IPS-20b (cell line): Measurements from ENCODE around the gene NAIF1.

Experiments used
- H3K27ac ChIP-seq: one replicate; pipeline ENCODE4 v1.5.1; 2013; ENCODE audit warnings: low read length
- H3K27me3 ChIP-seq: 2 replicates; pipeline ENCODE4 v1.6.1; 2013; ENCODE audit warnings: mild to moderate bottlenecking, low read length, inconsistent platforms; ENCODE audit not compliant: insufficient read depth
- H3K36me3 ChIP-seq: 2 replicates; pipeline ENCODE4 v1.6.1; 2013; ENCODE audit warnings: low read depth, mild to moderate bottlenecking, inconsistent platforms, low read length, moderate library complexity; ENCODE audit not compliant: insufficient read depth
- H3K4me1 ChIP-seq: 2 replicates; pipeline ENCODE4 v1.6.1; 2013; ENCODE audit warnings: mild to moderate bottlenecking, control low read depth, inconsistent platforms, low read length, moderate library complexity; ENCODE audit not compliant: insufficient read depth
- H3K4me3 ChIP-seq: 2 replicates; pipeline ENCODE4 v1.5.1; 2013; ENCODE audit warnings: mild to moderate bottlenecking, low read length, inconsistent platforms
- H3K9ac ChIP-seq: 2 replicates; pipeline ENCODE4 v1.6.1; 2013; ENCODE audit warnings: low read depth, mild to moderate bottlenecking, inconsistent platforms, low read length, moderate library complexity
- H3K9me3 ChIP-seq: 2 replicates; pipeline ENCODE4 v1.6.1; 2013; ENCODE audit warnings: mild to moderate bottlenecking, low read depth, low read length, inconsistent platforms; ENCODE audit not compliant: insufficient read depth

NAIF1 gene

DNA sequence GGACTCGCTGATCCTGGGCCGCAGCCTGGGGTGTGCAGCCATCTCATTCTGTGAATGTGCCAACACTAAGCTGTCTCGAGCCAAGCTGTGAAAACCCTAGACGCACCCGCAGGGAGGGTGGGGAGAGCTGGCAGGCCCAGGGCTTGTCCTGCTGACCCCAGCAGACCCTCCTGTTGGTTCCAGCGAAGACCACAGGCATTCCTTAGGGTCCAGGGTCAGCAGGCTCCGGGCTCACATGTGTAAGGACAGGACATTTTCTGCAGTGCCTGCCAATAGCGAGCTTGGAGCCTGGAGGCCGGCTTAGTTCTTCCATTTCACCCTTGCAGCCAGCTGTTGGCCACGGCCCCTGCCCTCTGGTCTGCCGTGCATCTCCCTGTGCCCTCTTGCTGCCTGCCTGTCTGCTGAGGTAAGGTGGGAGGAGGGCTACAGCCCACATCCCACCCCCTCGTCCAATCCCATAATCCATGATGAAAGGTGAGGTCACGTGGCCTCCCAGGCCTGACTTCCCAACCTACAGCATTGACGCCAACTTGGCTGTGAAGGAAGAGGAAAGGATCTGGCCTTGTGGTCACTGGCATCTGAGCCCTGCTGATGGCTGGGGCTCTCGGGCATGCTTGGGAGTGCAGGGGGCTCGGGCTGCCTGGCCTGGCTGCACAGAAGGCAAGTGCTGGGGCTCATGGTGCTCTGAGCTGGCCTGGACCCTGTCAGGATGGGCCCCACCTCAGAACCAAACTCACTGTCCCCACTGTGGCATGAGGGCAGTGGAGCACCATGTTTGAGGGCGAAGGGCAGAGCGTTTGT, 40.5 kb upstream of the NAIF1 start:
- Histone ChIP-seq H3K4me3 (no peak overlapping the region), H3K9me3 (no peaks in the 10 kb centered on the region), H3K4me1 (no peaks in the 10 kb centered on the region), H3K27ac (no peak overlapping the region), H3K36me3 (peaks cover 59% of the 10 kb centered on the region), H3K9ac (no peak overlapping the region), H3K27me3 (no peaks in the 10 kb centered on the region)

DNA sequence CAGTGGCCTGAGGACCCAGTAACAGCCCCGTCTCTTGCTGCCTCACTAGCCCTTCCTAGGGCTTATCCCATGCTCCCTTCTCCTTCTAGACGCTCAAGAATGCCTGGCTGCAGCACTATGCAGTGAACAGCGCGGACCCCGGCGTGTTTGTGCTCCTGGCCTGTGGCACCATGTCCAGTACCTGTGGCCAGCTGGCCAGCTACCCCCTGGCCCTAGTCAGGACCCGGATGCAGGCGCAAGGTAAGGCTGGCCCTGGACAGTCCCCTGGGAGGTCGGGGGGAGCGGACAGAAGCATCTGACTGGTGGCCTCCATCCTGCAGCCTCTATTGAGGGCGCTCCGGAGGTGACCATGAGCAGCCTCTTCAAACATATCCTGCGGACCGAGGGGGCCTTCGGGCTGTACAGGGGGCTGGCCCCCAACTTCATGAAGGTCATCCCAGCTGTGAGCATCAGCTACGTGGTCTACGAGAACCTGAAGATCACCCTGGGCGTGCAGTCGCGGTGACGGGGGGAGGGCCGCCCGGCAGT, 39.9 kb upstream of the NAIF1 start:
- H3K9me3 ChIP-seq, result no peaks in the 10 kb centered on the region
- H3K9ac ChIP-seq, result no peak overlapping the region
- no peaks in the 10 kb centered on the region for H3K4me1 ChIP-seq
- no peak overlapping the region for H3K27ac ChIP-seq
- no peak overlapping the region for H3K4me3 ChIP-seq
- H3K36me3 ChIP-seq, result peaks cover 66% of the 10 kb centered on the region
- H3K27me3 ChIP-seq, result no peaks in the 10 kb centered on the region

DNA sequence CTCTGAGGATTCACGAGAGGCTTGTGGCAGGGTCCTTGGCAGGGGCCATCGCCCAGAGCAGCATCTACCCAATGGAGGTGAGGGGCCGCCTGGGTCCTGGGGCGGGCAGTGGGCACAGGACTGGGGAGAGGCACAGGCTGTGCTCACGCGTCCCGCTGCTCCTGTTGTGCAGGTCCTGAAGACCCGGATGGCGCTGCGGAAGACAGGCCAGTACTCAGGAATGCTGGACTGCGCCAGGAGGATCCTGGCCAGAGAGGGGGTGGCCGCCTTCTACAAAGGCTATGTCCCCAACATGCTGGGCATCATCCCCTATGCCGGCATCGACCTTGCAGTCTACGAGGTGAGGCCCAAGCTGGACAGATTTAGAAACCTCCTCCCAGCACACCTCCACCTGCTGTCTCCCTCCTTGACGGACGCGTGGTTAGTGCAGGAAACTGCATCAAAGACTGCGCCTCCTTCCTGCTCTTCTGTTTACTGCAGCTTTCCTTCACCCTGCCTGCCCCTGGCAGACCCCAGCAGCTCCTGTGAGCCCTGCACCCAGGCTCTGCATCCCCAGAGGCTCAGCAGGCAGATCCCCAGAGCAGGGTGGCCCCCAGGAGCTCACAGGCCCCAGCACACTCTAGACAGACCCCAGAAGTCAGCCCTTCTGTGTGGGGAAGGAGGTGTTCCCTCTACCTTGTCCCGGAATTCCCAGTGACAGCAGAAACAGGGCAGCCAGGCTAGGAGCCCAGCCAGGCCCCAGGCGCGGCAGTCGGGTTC, 39.2 kb upstream of the NAIF1 start:
- H3K27me3 ChIP-seq, result no peaks in the 10 kb centered on the region
- no peak overlapping the region for H3K27ac ChIP-seq
- H3K4me3 ChIP-seq, result no peak overlapping the region
- H3K9me3 ChIP-seq, result no peaks in the 10 kb centered on the region
- H3K36me3 ChIP-seq, result peaks cover 72% of the 10 kb centered on the region
- H3K9ac ChIP-seq, result no peak overlapping the region
- H3K4me1 ChIP-seq, result no peaks in the 10 kb centered on the region

DNA sequence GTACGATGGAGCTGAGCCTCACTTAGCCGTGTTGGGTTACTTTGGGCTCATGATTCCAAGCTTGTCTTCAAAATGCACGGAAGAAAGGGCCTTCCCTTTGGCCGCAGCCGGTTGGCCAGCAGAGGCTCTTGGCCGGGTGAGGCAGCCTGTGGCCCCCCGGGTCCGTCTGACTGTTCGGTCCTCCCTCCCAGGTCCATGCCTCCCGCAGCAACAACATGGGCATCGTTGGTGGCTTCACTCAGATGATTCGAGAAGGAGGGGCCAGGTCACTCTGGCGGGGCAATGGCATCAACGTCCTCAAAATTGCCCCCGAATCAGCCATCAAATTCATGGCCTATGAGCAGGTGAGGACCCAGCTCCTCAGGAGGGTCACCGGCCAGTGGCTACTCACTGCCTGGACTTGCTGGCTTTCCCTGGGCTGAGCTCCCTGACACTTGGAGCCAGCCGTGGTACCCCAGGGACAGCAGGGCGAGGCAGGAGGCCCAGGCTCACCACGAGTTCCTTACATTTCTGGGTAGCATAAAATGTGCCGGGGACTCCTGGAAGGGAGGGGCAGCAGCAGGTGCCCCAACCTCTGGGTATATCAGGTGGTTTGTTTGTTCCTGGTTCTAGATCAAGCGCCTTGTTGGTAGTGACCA, 38.5 kb upstream of the NAIF1 start:
- H3K27me3 ChIP-seq, result no peaks in the 10 kb centered on the region
- no peak overlapping the region for H3K9ac ChIP-seq
- 0 out of 2 replicates have a peak, but pooled peaks cover 3% of the 10 kb centered on the region for H3K4me1 ChIP-seq
- no peaks in the 10 kb centered on the region for H3K9me3 ChIP-seq
- peaks cover 79% of the 10 kb centered on the region for H3K36me3 ChIP-seq
- no peak overlapping the region for H3K4me3 ChIP-seq
- no peak overlapping the region for H3K27ac ChIP-seq

DNA sequence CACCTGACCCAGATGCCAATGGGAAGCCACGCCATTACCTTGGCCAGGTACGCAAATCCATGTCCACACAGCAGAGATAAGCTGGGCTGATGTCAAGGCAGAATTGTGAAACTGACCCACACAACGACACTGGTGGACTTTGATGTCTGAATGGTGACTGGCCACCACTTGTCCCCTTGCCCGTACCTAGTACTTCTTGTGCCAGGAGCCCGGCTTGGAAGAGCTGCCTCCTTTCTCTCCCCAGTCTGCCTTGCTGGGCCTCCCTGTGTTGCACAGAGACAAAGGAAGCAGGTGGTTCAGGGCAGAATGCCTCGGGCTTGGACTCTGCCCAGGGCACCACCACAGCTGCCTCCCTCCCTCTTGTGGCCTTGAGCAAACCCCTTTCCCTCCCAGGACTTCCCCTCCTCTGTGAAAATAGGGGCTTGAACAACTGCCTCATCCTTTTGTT, 37.1 kb upstream of the NAIF1 start:
- H3K9me3 ChIP-seq, result no peaks in the 10 kb centered on the region
- no peak overlapping the region for H3K27ac ChIP-seq
- H3K4me3 ChIP-seq, result no peak overlapping the region
- H3K4me1 ChIP-seq, result peaks cover 17% of the 10 kb centered on the region
- no peak overlapping the region for H3K9ac ChIP-seq
- H3K27me3 ChIP-seq, result no peaks in the 10 kb centered on the region
- H3K36me3 ChIP-seq, result peaks cover 83% of the 10 kb centered on the region

DNA sequence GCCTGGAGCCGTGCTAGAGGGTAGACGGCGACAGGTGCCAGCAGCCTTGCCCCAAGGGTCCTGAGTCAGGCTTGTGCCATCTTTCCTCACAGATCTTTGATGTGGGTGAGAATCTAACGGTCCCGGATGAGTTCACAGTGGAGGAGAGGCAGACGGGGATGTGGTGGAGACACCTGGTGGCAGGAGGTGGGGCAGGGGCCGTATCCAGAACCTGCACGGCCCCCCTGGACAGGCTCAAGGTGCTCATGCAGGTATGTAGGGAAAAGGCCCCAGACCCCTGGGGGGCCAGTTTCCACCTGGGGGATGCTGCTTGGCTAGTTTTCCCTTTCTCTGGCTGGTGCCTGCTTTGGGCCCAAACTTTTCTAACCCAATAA, 36.5 kb upstream of the NAIF1 start:
- Histone ChIP-seq H3K27ac (no peak overlapping the region), H3K4me3 (no peak overlapping the region), H3K9me3 (no peaks in the 10 kb centered on the region), H3K4me1 (peaks cover 20% of the 10 kb centered on the region), H3K9ac (no peak overlapping the region), H3K36me3 (peaks cover 77% of the 10 kb centered on the region), H3K27me3 (no peaks in the 10 kb centered on the region)

DNA sequence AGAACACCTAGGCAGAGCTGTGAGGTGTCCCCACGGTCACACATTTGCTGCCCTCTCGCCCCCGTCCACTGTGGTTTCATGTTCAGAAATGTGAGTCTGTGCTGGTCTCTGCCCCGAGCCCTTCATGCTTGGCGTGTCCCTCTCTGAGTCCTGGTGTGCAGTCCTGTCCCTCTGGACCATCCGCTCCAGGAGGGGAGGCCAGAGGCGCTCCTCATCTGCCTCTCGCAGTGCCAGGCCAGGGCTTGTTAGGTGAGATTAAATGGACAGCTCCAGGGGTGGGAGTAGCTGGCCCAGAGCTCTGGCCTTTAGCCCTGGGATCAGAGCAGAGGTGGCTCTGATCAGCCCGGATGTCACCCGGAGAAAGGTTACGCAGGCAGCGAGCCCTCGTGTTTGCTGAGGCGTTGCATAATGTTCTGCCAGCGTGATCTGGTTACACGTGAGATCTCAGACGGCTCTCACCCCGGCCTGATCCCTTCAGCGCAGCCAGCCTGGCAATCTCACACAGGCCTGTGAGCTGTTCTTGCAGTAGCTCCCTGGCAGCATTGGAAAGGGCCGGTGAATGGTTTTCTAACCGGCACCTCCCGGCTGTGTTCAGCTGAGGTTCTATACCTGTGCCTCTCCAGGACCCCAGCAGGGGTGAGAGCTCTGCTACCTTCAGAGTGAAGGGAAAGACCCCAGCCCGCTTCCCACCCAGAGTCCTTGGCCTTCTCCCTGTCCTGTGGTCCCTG, 35.9 kb upstream of the NAIF1 start:
- Histone ChIP-seq H3K27me3 (no peaks in the 10 kb centered on the region), H3K4me3 (no peak overlapping the region), H3K9ac (no peak overlapping the region), H3K36me3 (peaks cover 72% of the 10 kb centered on the region), H3K4me1 (peaks cover 21% of the 10 kb centered on the region), H3K27ac (no peak overlapping the region), H3K9me3 (no peaks in the 10 kb centered on the region)

GRCh38 chr9:128102196-128102595, 35.1 kb upstream of the NAIF1 start:
- H3K9ac ChIP-seq, result no peak overlapping the region
- no peak overlapping the region for H3K4me3 ChIP-seq
- H3K27me3 ChIP-seq, result no peaks in the 10 kb centered on the region
- no peaks in the 10 kb centered on the region for H3K9me3 ChIP-seq
- H3K36me3 ChIP-seq, result peaks cover 64% of the 10 kb centered on the region
- peaks cover 28% of the 10 kb centered on the region for H3K4me1 ChIP-seq
- H3K27ac ChIP-seq, result no peak overlapping the region

- peaks cover 59% of the 10 kb centered on the region for H3K36me3 ChIP-seq
- H3K9ac ChIP-seq, result no peak overlapping the region
- H3K4me3 ChIP-seq, result no peak overlapping the region
- no peak overlapping the region for H3K27ac ChIP-seq
- peaks cover 28% of the 10 kb centered on the region for H3K4me1 ChIP-seq
- H3K9me3 ChIP-seq, result no peaks in the 10 kb centered on the region
- no peaks in the 10 kb centered on the region for H3K27me3 ChIP-seq
These were observed 34.6 kb upstream of the NAIF1 start for GRCh38 chr9:128101690-128102089.

- Histone ChIP-seq H3K36me3 (peaks cover 54% of the 10 kb centered on the region), H3K9ac (no peak overlapping the region), H3K4me1 (peaks cover 28% of the 10 kb centered on the region), H3K4me3 (no peak overlapping the region), H3K27me3 (no peaks in the 10 kb centered on the region), H3K9me3 (no peaks in the 10 kb centered on the region), H3K27ac (no peak overlapping the region)
These were observed 34.1 kb upstream of the NAIF1 start for GRCh38 chr9:128101231-128101661.

DNA sequence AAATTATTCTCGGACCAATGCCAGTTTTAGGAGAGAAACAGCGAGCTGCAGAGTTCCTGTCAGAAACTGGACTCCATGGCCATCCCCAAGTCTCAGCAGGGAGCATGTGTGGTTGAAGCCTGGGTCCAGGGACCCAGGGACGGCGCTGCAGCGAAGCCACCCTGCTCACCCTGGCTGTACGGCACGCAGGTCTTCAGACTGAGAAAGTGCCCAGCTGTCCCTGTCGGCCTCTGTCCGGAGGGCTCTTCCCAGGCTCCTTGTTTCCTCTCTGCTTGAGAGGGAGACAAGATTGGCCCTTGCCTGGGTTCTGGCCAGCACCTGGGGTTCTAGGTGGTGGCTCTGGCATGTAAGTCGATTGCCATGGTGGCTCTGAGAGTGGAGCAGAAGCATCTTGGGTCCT, 33.5 kb upstream of the NAIF1 start:
- H3K36me3 ChIP-seq, result peaks cover 48% of the 10 kb centered on the region
- H3K27ac ChIP-seq, result no peak overlapping the region
- H3K4me3 ChIP-seq, result no peak overlapping the region
- peaks cover 28% of the 10 kb centered on the region for H3K4me1 ChIP-seq
- no peak overlapping the region for H3K9ac ChIP-seq
- no peaks in the 10 kb centered on the region for H3K9me3 ChIP-seq
- no peaks in the 10 kb centered on the region for H3K27me3 ChIP-seq
